NCI-H2029 (cell line): Measurements from ENCODE around the gene EFNA5.

Experiments used
- DNase-seq: peaks from one replicate; lab custom pipeline; 2025; lab: John Stamatoyannopoulos, UW

The EFNA5 gene

GRCh38 chr5:107603349-107603748 is 67.4 kb downstream of the EFNA5 start:
- no peak for DNase-seq

- DNase-seq = no peak
Measured at GRCh38 chr5:107602896-107603295, 67.8 kb downstream of the EFNA5 start.

- no peak for DNase-seq
Measured at GRCh38 chr5:107601076-107601475, 69.7 kb downstream of the EFNA5 start.

GRCh38 chr5:107598958-107599357 is 71.8 kb downstream of the EFNA5 start:
- DNase-seq = no peak

GRCh38 chr5:107597803-107598202 is 72.9 kb downstream of the EFNA5 start:
- no peak for DNase-seq

- DNase-seq = no peak
Measured at GRCh38 chr5:107597247-107597646, 73.5 kb downstream of the EFNA5 start.

- DNase-seq = no peak
Measured at GRCh38 chr5:107594253-107595045, 76.3 kb downstream of the EFNA5 start.

GRCh38 chr5:107593009-107593408 is 77.7 kb downstream of the EFNA5 start:
- no peak for DNase-seq

GRCh38 chr5:107592515-107592914 is 78.2 kb downstream of the EFNA5 start:
- DNase-seq = no peak

GRCh38 chr5:107590686-107591085 is 80.1 kb downstream of the EFNA5 start:
- DNase-seq = no peak

- no peak for DNase-seq
Measured at GRCh38 chr5:107589520-107590193, 81.1 kb downstream of the EFNA5 start.

GRCh38 chr5:107582625-107583024 is 88.1 kb downstream of the EFNA5 start:
- DNase-seq = no peak

- no peak for DNase-seq
Measured at GRCh38 chr5:107580889-107581820, 89.6 kb downstream of the EFNA5 start.

GRCh38 chr5:107578051-107578635 is 92.6 kb downstream of the EFNA5 start:
- DNase-seq = no peak

GRCh38 chr5:107577394-107577950 is 93.3 kb downstream of the EFNA5 start:
- no peak for DNase-seq

- no peak for DNase-seq
Measured at GRCh38 chr5:107576736-107577393, 93.9 kb downstream of the EFNA5 start.

GRCh38 chr5:107576155-107576554 is 94.6 kb downstream of the EFNA5 start:
- no peak for DNase-seq

- DNase-seq = no peak
Measured at GRCh38 chr5:107574287-107574686, 96.5 kb downstream of the EFNA5 start.

GRCh38 chr5:107572715-107573368 is 97.9 kb downstream of the EFNA5 start:
- no peak for DNase-seq
